ENCODE measurements around the gene ARHGEF4.

The ARHGEF4 gene

GRCh38 chr2:131093006-131093695, 256.4 kb downstream of the ARHGEF4 start, which contains the start of gene FAM168B:
Gene FAM168B, minus strand, starts transcription at chr2:131093460. Its CDS starts 10,814 bp downstream, at chr2:131082646.
- DNase-seq (ENCODE audit: low read depth) = peak; percentile 87

GRCh38 chr2:131093696-131094462, 257.2 kb downstream of the ARHGEF4 start:
- no peak for DNase-seq (ENCODE audit: low read depth)

- no peak for DNase-seq (ENCODE audit: low read depth)
These were observed 258.0 kb downstream of the ARHGEF4 start for GRCh38 chr2:131094463-131095281.

All from activated T-cell treated with anti-CD3 and anti-CD28 coated beads for 24 hours (primary cell).